ENCODE results near the gene TMIGD1.

The TMIGD1 gene

GRCh38 chr17:30271102-30271501, 62.8 kb downstream of the TMIGD1 start:
- no peak overlapping the region for H3K4me3 ChIP-seq (ENCODE audit: insufficient read length, low read depth)
- H3K36me3 ChIP-seq (ENCODE audit: insufficient read depth, insufficient read length, low read length), result peaks cover 62% of the 10 kb centered on the region
- no peaks in the 10 kb centered on the region for H3K9me3 ChIP-seq (ENCODE audit: insufficient read depth, low read length)
- H3K9ac ChIP-seq (ENCODE audit: insufficient read length, low read depth), result no peak overlapping the region
- H3K27me3 ChIP-seq (ENCODE audit: insufficient read depth, insufficient read length), result no peaks in the 10 kb centered on the region
- DNase-seq (ENCODE audit: low read depth, low spot score), result no peak
- no peaks in the 10 kb centered on the region for H3K4me1 ChIP-seq (ENCODE audit: insufficient read depth, insufficient read length)
- no peak for TF ChIP-seq ZNF274 (IDR thresholded peaks at IDR 0.05; ENCODE audit: low read depth, low read length)
- no peak for TF ChIP-seq SUZ12 (IDR thresholded peaks at IDR 0.05; ENCODE audit: extremely low read depth, insufficient read depth, insufficient read length)
- TF ChIP-seq YY1 (IDR thresholded peaks at IDR 0.05; ENCODE audit: insufficient read depth, insufficient read length), result no peak

- H3K36me3 ChIP-seq (ENCODE audit: insufficient read depth, insufficient read length, low read length), result peaks cover 65% of the 10 kb centered on the region
- TF ChIP-seq YY1 (IDR thresholded peaks at IDR 0.05; ENCODE audit: insufficient read depth, insufficient read length), result no peak
- TF ChIP-seq SUZ12 (IDR thresholded peaks at IDR 0.05; ENCODE audit: extremely low read depth, insufficient read depth, insufficient read length), result no peak
- no peak for TF ChIP-seq ZNF274 (IDR thresholded peaks at IDR 0.05; ENCODE audit: low read depth, low read length)
These were observed 66.2 kb downstream of the TMIGD1 start for GRCh38 chr17:30267625-30268024.

More at GRCh38 chr17:30267625-30268024, 66.2 kb downstream of the TMIGD1 start:
- no peak overlapping the region for H3K9ac ChIP-seq (ENCODE audit: insufficient read length, low read depth)
- H3K9me3 ChIP-seq (ENCODE audit: insufficient read depth, low read length), result no peaks in the 10 kb centered on the region
- DNase-seq (ENCODE audit: low read depth, low spot score), result no peak
- no peaks in the 10 kb centered on the region for H3K27me3 ChIP-seq (ENCODE audit: insufficient read depth, insufficient read length)
- no peak overlapping the region for H3K4me3 ChIP-seq (ENCODE audit: insufficient read length, low read depth)
- H3K4me1 ChIP-seq (ENCODE audit: insufficient read depth, insufficient read length), result no peaks in the 10 kb centered on the region
